Measurements from ENCODE around the gene RAMP1. TPM values are rescaled to one million over a fixed set of nuclear protein-coding genes. Genes with fewer than 3 reads are reported as not detected.

Gene RAMP1
- total RNA-seq, 6 experiments from 2014 or later, result 10.1 to 75.2 (median 37.5) TPM

DNA sequence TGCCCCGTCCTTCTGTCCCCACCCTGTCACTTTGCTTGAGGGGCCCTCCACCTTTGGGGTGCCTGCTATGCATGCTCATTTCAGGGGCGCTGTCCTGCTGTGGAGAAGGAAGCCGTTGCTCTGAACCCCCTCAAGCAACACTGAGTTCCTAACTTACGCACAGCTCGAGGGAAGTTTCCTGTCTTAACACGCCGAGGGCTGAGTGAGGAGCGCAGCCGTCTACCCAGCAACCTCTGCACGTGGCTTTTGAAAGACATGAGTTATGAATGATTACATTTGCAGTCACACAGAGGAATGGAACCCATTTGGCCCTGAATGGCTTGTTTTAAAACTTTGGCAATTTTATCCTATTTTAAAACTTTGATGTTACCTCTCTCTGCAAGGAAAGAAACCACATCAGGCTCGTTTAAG is 14.0 kb downstream of the RAMP1 start:
- DNase-seq (no peak), ATAC-seq (no peak)
- no peaks in the 10 kb centered on the region for H3K9me3 ChIP-seq
- whole genome bisulfite sequencing (ENCODE audit: insufficient coverage, low coverage, low lambda C conversion rate, missing lambda C conversion rate), result 72% methylated on average over 6 of the region's 11 CpGs
- TF ChIP-seq, protein P1, sequence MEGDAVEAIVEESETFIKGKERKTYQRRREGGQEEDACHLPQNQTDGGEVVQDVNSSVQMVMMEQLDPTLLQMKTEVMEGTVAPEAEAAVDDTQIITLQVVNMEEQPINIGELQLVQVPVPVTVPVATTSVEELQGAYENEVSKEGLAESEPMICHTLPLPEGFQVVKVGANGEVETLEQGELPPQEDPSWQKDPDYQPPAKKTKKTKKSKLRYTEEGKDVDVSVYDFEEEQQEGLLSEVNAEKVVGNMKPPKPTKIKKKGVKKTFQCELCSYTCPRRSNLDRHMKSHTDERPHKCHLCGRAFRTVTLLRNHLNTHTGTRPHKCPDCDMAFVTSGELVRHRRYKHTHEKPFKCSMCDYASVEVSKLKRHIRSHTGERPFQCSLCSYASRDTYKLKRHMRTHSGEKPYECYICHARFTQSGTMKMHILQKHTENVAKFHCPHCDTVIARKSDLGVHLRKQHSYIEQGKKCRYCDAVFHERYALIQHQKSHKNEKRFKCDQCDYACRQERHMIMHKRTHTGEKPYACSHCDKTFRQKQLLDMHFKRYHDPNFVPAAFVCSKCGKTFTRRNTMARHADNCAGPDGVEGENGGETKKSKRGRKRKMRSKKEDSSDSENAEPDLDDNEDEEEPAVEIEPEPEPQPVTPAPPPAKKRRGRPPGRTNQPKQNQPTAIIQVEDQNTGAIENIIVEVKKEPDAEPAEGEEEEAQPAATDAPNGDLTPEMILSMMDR (IDR thresholded peaks at IDR 0.05), result no peak
- no peak for TF ChIP-seq POLR2A (IDR thresholded peaks at IDR 0.05)
- no peak overlapping the region for H3K4me3 ChIP-seq
- intact Hi-C loops (cut with DNase I), result no loop called here
- no peaks in the 10 kb centered on the region for H3K27me3 ChIP-seq
- H3K36me3 ChIP-seq, result no peaks in the 10 kb centered on the region
- H3K27ac ChIP-seq, result no peak overlapping the region
- H3K4me1 ChIP-seq, result no peaks in the 10 kb centered on the region

DNA sequence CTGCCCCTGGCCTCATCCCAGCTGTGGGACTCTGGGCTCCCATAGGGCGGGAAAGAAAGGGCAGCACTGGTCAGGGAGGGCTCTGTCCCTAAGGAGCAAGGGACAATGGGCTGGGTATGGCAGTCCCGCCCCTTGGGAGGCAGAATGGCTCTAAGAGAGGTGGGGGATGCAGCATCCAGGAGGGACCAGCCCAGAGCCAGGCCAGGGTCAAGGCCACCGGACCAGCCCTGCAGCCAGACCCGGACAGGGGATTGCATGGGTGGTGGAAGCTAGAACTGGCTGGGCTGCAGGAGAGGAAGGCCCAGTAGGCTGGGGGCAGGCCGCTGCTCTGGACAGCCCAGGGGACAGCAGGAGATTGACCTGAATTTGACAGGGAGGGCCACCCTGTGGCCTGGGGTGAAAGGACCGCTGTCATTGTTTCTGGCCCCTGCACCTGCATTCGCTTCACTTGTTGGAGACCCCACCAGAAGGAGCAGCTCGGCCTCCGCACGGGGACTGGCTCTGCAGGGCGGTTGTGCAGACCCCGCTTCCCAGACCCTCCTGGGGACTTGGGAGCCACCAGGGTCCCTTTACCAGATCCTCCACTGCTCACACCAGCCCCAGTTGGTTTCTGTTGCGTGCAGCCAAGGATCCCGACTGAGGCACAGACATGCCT is 14.6 kb downstream of the RAMP1 start:
- 79% methylated on average over 4 of the region's 14 CpGs for WGBS (ENCODE audit: insufficient coverage, low coverage, low lambda C conversion rate, missing lambda C conversion rate)
- Histone ChIP-seq H3K4me3 (no peak overlapping the region), H3K27me3 (no peaks in the 10 kb centered on the region), H3K36me3 (no peaks in the 10 kb centered on the region), H3K27ac (no peak overlapping the region), H3K9me3 (no peaks in the 10 kb centered on the region), H3K4me1 (no peaks in the 10 kb centered on the region)
- ATAC-seq, result no peak
- TF ChIP-seq, protein P1 (IDR thresholded peaks at IDR 0.05), result no peak
- TF ChIP-seq POLR2A (IDR thresholded peaks at IDR 0.05), result no peak
- intact Hi-C loops (cut with DNase I), result no loop called here
- no peak for DNase-seq

DNA sequence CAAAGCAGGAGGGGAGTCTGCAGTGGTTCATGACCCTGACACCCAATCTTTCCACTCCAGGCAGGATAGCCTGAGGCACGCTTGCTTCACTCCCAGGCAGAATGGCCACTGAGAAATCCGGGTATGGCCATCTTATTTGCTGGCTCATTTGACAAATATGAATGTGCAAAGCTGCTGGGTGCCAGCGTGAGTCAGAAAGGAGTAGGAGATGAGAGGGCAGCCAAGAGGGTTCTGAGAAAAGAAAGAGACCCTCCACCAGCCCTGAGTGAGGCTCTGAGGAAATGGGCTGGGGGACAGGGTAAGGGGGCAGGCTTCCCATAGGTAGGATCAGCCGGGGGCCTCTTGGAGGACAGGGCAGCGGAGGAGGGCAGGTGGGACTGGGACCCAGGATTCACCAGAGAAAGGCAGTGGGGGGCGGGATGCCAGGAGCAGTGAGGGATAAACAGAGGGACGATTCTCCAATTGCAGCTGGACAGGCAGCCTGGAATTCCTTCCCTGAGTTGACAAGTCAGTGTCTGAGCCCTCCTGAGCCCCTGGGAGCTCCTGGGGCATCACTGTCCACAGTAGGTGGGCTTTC is 15.2 kb downstream of the RAMP1 start:
- no peak for TF ChIP-seq POLR2A (IDR thresholded peaks at IDR 0.05)
- TF ChIP-seq, protein P1 (IDR thresholded peaks at IDR 0.05), result no peak
- no peaks in the 10 kb centered on the region for H3K9me3 ChIP-seq
- ATAC-seq, result no peak
- 88% methylated on average over 6 of the region's 7 CpGs for WGBS (ENCODE audit: insufficient coverage, low coverage, low lambda C conversion rate, missing lambda C conversion rate)
- H3K4me1 ChIP-seq, result no peaks in the 10 kb centered on the region
- no peaks in the 10 kb centered on the region for H3K36me3 ChIP-seq
- intact Hi-C loops (cut with DNase I), result no loop called here
- H3K27me3 ChIP-seq, result no peaks in the 10 kb centered on the region
- H3K27ac ChIP-seq, result no peak overlapping the region
- no peak for DNase-seq
- H3K4me3 ChIP-seq, result no peak overlapping the region

DNA sequence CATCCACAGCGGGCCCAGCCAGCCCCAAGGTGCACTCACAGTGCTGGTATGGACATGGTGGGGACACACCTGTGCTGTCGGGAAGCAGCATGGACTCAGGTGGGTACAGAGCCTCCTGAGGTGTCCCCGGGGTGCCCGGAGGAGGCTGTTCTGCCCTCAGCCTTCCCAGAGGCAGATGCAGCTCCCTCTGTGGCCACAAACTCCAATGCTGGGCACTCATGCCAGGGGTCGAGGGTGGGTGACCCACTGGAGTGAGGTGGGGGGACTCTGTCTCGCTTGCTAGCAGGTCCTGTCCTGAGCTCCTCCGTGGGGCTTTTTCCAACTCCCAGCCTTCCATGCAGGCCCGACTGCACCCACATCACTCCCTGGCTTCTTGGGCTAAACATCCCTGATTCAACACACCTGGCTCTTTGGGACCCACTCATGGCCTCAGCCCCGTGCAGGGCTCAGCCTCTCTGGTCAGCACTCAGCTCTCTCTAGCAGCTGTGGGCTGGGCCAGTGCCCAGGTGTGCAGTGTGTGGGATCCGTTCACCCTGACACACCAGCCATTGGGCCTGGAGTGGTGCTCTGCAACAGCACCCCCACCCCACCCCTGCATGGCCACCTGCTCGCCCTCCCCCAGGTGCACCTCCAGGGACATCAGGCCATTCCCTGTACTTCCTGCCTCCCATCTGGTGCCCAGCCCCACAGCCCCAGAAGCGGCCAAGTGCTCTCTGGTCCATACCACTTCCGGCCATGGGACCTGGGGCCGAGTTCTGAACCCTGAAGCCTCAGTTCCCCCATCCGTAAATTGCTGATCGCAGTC is 16.0 kb downstream of the RAMP1 start:
- Histone ChIP-seq H3K27me3 (no peaks in the 10 kb centered on the region), H3K36me3 (no peaks in the 10 kb centered on the region), H3K4me1 (no peaks in the 10 kb centered on the region), H3K4me3 (no peak overlapping the region), H3K27ac (no peak overlapping the region), H3K9me3 (no peaks in the 10 kb centered on the region)
- no peak for DNase-seq
- no peak for TF ChIP-seq POLR2A (IDR thresholded peaks at IDR 0.05)
- TF ChIP-seq, protein P1 (IDR thresholded peaks at IDR 0.05), result no peak
- WGBS (ENCODE audit: insufficient coverage, low coverage, low lambda C conversion rate, missing lambda C conversion rate), result 91% methylated on average over 4 of the region's 16 CpGs
- ATAC-seq, result no peak
- intact Hi-C loops (cut with DNase I), result no loop called here

Measured in right lobe of liver (tissue), 6 donors.